ENCODE measurements around the gene ZMYM4.

Gene ZMYM4

DNA sequence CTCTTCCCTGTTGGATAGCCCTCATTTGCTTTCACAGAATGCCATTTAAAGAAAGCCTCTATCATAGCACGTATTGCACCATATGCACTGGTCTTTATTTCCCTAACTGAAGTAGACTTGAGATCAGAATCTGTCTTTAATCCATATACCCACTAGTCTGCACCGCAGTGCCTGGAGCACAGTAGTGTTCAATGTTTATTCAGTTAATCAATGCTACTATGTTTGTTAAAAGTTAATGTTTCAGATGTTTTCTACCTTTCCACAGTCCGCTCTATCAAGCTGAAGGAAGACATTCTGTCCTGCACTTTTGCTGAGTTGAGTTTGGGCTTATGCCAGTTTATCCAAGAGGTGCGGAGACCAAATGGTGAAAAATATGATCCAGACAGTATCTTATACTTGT lies 139.2 kb downstream of the ZMYM4 start:
- DNase-seq (ENCODE audit: low read depth in 2 of 2) = no peak
- TF ChIP-seq, protein P1, sequence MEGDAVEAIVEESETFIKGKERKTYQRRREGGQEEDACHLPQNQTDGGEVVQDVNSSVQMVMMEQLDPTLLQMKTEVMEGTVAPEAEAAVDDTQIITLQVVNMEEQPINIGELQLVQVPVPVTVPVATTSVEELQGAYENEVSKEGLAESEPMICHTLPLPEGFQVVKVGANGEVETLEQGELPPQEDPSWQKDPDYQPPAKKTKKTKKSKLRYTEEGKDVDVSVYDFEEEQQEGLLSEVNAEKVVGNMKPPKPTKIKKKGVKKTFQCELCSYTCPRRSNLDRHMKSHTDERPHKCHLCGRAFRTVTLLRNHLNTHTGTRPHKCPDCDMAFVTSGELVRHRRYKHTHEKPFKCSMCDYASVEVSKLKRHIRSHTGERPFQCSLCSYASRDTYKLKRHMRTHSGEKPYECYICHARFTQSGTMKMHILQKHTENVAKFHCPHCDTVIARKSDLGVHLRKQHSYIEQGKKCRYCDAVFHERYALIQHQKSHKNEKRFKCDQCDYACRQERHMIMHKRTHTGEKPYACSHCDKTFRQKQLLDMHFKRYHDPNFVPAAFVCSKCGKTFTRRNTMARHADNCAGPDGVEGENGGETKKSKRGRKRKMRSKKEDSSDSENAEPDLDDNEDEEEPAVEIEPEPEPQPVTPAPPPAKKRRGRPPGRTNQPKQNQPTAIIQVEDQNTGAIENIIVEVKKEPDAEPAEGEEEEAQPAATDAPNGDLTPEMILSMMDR (IDR thresholded peaks at IDR 0.05; ENCODE audit: low read depth, low read length) = no peak

DNA sequence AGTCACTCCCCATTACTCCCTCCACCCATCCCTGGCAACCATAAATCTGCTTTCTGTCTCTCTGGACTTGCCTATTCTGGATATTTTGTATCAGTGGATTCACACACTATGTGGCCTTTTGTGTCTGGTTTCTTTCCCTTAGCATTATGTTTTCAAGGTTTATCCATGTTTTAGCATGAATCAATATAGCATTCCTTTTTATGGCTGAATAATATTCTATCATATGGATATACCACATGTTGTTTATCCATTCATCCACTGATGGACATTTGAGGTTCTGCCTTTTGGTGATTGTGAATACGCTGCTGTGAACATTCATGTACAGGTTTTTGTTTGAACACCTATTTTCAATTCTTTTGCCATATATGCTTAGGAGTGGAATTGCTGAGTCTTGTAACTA lies 140.4 kb downstream of the ZMYM4 start:
- no peak overlapping the region for H3K4me3 ChIP-seq (replicated peaks in 1 of 2; ENCODE audit: low read depth in 2 of 2, low read length in 2 of 2)
- TF ChIP-seq, protein P1 (IDR thresholded peaks at IDR 0.05; ENCODE audit: low read depth, low read length) = no peak
- no peak for DNase-seq (ENCODE audit: low read depth in 2 of 2)

More for the DNA sequence above, 139.2 kb downstream of the ZMYM4 start:
- no peak overlapping the region for H3K4me3 ChIP-seq (replicated peaks in 1 of 2; ENCODE audit: low read depth in 2 of 2, low read length in 2 of 2)

DNA sequence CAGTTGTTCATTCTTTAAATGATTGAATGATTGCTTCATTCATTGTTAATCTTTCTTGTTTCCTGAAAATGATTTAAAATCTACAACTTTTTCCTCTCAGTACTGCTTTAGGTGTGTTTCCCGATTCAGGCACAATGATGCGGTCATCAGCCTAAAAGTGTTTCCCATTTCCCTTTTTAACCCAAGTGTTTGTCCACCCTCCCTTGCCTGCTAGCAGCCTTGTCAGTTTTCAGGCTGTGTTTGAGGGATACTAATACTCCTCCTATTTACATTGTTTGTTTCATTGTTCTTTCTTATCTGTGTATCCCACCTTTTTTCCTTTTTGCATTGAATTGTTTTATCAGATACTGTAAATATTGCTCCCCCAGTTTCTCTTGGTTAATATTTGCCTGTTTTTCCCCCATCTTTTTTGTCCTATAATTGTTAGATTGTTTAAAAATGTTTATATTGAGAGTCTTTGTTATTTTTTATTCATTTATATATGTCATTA lies 157.6 kb downstream of the ZMYM4 start:
- no peak for DNase-seq (ENCODE audit: low read depth in 2 of 2)
- TF ChIP-seq, protein P1 (IDR thresholded peaks at IDR 0.05; ENCODE audit: low read depth, low read length) = no peak
- H3K4me3 ChIP-seq (replicated peaks in 1 of 2; ENCODE audit: low read depth in 2 of 2, low read length in 2 of 2) = no peak overlapping the region

DNA sequence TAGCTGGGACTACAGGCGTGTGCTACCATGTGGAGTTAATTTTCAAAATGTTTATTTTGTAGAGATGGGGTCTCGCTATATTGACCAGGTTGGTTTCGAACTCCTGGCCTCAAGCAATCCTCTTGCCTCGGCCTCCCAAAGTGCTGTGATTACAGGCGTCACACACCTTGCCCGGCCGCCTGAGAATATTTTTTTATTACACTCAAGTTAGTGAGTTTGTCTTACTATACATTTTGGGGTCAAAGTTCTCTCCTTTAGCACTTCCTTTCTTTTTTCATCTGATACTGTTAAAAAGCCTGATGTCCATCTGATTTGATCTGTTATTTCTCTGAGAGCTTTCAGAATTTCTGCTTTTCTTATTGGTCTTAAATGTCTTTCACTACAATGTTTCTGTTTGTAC lies 159.9 kb downstream of the ZMYM4 start:
- DNase-seq (ENCODE audit: low read depth in 2 of 2) = no peak
- no peak overlapping the region for H3K4me3 ChIP-seq (replicated peaks in 1 of 2; ENCODE audit: low read depth in 2 of 2, low read length in 2 of 2)
- TF ChIP-seq, protein P1 (IDR thresholded peaks at IDR 0.05; ENCODE audit: low read depth, low read length) = no peak

DNA sequence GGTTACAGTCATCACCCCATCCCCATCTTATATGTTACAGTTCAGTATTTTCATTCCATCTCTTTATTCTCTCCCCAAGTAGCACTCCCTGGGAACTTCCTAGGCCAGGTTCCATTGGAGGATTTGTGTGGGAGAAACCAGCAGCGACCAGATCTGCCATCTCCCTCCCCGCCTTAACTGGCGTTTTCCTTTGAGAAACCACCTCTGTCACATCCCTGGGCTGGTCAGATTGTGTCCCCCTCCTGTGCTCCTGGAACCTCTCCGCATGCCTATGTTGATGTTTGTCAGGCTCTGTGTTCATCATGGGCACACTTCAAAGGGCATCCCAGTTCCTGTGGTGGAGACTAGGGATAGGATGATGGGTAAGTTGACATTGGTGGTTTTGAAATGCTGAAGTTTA lies 162.3 kb downstream of the ZMYM4 start:
- TF ChIP-seq, protein P1 (IDR thresholded peaks at IDR 0.05; ENCODE audit: low read depth, low read length) = no peak
- no peak overlapping the region for H3K4me3 ChIP-seq (replicated peaks in 1 of 2; ENCODE audit: low read depth in 2 of 2, low read length in 2 of 2)
- no peak for DNase-seq (ENCODE audit: low read depth in 2 of 2)

DNA sequence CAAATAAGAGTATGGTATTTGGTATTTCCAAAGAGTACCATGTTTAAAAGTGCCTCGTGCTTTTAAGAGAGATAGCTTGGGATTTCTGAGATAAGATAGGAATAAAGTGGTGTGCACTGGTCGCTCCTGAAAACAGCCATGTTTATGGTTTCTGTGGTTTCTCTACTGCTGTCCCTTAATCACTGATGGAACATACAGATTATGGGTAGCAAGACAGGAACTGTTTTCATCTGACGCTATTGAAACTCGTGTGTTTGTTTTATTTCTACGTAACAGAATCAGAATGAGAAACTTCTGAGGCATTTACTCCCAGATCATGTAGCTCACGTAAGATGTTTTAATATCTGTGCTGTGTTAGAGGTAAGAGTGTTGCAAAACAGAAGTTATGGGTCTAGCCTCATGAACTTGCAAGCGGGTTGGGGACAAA lies 162.7 kb downstream of the ZMYM4 start:
- H3K4me3 ChIP-seq (replicated peaks in 1 of 2; ENCODE audit: low read depth in 2 of 2, low read length in 2 of 2) = no peak overlapping the region
- TF ChIP-seq, protein P1 (IDR thresholded peaks at IDR 0.05; ENCODE audit: low read depth, low read length) = no peak
- peak; percentile 26 to 59 for DNase-seq (ENCODE audit: low read depth in 2 of 2)

DNA sequence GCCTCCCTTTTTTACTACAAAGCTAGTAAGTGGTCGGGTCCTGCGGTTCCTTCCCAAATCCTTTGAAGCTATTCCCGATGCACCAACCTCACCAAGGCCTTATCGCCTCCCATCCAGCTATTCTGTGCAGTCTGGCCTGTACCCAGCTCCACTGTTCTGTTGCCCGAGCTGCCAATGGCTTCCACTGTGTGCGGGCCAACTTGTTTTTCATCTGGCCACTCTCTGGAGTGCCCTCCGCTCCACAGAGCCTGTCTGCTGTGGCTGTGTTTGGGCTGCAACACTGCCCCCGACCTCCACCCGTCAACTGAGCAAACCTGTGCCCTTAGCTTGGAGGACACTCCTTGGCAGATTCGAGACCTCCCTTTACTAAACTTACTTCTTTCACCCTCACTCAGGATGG lies 163.7 kb downstream of the ZMYM4 start:
- TF ChIP-seq, protein P1 (IDR thresholded peaks at IDR 0.05; ENCODE audit: low read depth, low read length) = no peak
- no peak overlapping the region for H3K4me3 ChIP-seq (replicated peaks in 1 of 2; ENCODE audit: low read depth in 2 of 2, low read length in 2 of 2)
- no peak for DNase-seq (ENCODE audit: low read depth in 2 of 2)

Data from cardiac fibroblast (primary cell).